ENCODE results near the gene IGFBP3. TPM values are rescaled to one million over a fixed set of nuclear protein-coding genes. Genes with fewer than 3 reads are reported as not detected.

Gene IGFBP3
- total and polyA plus RNA-seq, 2 of the 13 experiments (the other 11 are each of a cell fraction or from before 2014, with no cell fraction given), result 57.5 TPM; not detected in 1

DNA sequence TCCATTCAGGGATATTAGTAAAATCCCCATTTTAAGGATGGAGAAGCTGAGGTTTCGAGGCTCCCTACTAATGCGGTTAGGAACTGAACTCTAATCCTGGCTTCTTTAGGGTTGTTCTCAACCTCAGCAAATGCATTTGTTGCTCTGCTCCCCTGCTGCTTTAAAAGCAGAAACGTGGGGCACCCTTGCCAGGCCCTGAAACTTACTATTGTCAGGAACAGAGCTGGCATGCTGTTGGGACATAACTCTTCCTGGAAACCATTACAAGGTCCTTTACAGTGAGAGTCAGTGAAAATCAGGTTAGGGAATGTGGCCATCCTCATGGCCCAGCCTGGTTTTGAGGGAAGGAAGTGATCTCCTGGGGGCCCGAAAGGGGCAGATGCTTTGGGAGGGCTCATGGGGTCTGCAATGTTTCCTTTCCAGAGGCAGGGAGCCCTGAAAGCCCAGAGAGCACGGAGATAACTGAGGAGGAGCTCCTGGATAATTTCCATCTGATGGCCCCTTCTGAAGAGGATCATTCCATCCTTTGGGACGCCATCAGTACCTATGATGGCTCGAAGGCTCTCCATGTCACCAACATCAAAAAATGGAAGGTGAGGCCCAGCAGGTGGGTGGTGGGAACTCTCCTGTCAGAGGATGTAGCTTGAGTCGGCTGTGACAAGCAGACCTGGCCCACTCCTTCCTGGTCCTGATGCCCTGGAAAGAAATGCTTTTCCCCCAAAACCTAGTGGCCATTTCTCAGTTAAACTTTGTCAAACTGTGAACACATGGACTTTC lies 30.8 kb downstream of the IGFBP3 start (continued):
- TF ChIP-seq ZNF138 (CRISPR knock-in tag; IDR thresholded peaks at IDR 0.05; ENCODE audit: low read depth) (peak; percentile 43; the same call in 1 of the 2 replicates), EEA1 (CRISPR knock-in tag; IDR thresholded peaks at IDR 0.05; ENCODE audit: borderline replicate concordance) (no peak), ZNF615 (CRISPR knock-in tag; IDR thresholded peaks at IDR 0.05; ENCODE audit: borderline replicate concordance) (peak; percentile 83; the same call in 1 of the 2 replicates), ZNF207 (IDR thresholded peaks at IDR 0.05; ENCODE audit: borderline replicate concordance) (no peak), JARID2 (CRISPR knock-in tag; IDR thresholded peaks at IDR 0.05; ENCODE audit: insufficient replicate concordance) (peak; percentile 6), EED (CRISPR knock-in tag; IDR thresholded peaks at IDR 0.05) (no peak), GABPA (IDR thresholded peaks at IDR 0.05; ENCODE audit: low read depth, low read length) (no peak), GABPA (CRISPR knock-in tag; IDR thresholded peaks at IDR 0.05; ENCODE audit: low read depth) (no peak), KDM3A (CRISPR knock-in tag; IDR thresholded peaks at IDR 0.05; ENCODE audit: low read depth) (no peak; the same call in 1 of the 2 replicates), ZNF543 (CRISPR knock-in tag; IDR thresholded peaks at IDR 0.05) (no peak), ZNF343 (CRISPR knock-in tag; IDR thresholded peaks at IDR 0.05) (no peak), KAT7 (CRISPR knock-in tag; IDR thresholded peaks at IDR 0.05; ENCODE audit: borderline replicate concordance) (peak; percentile 56; the same call in 1 of the 2 replicates), POLR2A (IDR thresholded peaks at IDR 0.05; ENCODE audit: insufficient read depth in 1 of 2, low read depth in 2 of 2, low read length in 2 of 2) (peak in 1 of 2 experiments; percentile 0; a peak in 1 of 4 replicates), TGIF2 (CRISPR knock-in tag; IDR thresholded peaks at IDR 0.05) (no peak), ZNF501 (CRISPR knock-in tag; IDR thresholded peaks at IDR 0.05) (peak; percentile 92), ZBTB3 (CRISPR knock-in tag; IDR thresholded peaks at IDR 0.05; ENCODE audit: borderline replicate concordance, low read depth) (peak; percentile 27), ZNF772 (CRISPR knock-in tag; IDR thresholded peaks at IDR 0.05) (peak; percentile 31; the same call in 1 of the 2 replicates), KLF6 (CRISPR knock-in tag; IDR thresholded peaks at IDR 0.05) (peak; percentile 54; the same call in 1 of the 2 replicates), ZFP36L1 (CRISPR knock-in tag; IDR thresholded peaks at IDR 0.05) (peak; percentile 61; the same call in 1 of the 2 replicates)
- TF ChIP-seq, protein P1, sequence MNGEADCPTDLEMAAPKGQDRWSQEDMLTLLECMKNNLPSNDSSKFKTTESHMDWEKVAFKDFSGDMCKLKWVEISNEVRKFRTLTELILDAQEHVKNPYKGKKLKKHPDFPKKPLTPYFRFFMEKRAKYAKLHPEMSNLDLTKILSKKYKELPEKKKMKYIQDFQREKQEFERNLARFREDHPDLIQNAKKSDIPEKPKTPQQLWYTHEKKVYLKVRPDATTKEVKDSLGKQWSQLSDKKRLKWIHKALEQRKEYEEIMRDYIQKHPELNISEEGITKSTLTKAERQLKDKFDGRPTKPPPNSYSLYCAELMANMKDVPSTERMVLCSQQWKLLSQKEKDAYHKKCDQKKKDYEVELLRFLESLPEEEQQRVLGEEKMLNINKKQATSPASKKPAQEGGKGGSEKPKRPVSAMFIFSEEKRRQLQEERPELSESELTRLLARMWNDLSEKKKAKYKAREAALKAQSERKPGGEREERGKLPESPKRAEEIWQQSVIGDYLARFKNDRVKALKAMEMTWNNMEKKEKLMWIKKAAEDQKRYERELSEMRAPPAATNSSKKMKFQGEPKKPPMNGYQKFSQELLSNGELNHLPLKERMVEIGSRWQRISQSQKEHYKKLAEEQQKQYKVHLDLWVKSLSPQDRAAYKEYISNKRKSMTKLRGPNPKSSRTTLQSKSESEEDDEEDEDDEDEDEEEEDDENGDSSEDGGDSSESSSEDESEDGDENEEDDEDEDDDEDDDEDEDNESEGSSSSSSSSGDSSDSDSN (CRISPR knock-in tag; IDR thresholded peaks at IDR 0.05), result peak; percentile 59
- TF ChIP-seq, protein P2, sequence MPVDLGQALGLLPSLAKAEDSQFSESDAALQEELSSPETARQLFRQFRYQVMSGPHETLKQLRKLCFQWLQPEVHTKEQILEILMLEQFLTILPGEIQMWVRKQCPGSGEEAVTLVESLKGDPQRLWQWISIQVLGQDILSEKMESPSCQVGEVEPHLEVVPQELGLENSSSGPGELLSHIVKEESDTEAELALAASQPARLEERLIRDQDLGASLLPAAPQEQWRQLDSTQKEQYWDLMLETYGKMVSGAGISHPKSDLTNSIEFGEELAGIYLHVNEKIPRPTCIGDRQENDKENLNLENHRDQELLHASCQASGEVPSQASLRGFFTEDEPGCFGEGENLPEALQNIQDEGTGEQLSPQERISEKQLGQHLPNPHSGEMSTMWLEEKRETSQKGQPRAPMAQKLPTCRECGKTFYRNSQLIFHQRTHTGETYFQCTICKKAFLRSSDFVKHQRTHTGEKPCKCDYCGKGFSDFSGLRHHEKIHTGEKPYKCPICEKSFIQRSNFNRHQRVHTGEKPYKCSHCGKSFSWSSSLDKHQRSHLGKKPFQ (CRISPR knock-in tag; IDR thresholded peaks at IDR 0.05; ENCODE audit: insufficient replicate concordance), result peak; percentile 17
- TF ChIP-seq, protein P3, sequence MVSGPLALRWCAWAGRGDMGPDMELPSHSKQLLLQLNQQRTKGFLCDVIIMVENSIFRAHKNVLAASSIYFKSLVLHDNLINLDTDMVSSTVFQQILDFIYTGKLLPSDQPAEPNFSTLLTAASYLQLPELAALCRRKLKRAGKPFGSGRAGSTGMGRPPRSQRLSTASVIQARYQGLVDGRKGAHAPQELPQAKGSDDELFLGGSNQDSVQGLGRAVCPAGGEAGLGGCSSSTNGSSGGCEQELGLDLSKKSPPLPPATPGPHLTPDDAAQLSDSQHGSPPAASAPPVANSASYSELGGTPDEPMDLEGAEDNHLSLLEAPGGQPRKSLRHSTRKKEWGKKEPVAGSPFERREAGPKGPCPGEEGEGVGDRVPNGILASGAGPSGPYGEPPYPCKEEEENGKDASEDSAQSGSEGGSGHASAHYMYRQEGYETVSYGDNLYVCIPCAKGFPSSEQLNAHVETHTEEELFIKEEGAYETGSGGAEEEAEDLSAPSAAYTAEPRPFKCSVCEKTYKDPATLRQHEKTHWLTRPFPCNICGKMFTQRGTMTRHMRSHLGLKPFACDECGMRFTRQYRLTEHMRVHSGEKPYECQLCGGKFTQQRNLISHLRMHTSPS (CRISPR knock-in tag; IDR thresholded peaks at IDR 0.05; ENCODE audit: low read depth), result no peak
- TF ChIP-seq, protein P4, sequence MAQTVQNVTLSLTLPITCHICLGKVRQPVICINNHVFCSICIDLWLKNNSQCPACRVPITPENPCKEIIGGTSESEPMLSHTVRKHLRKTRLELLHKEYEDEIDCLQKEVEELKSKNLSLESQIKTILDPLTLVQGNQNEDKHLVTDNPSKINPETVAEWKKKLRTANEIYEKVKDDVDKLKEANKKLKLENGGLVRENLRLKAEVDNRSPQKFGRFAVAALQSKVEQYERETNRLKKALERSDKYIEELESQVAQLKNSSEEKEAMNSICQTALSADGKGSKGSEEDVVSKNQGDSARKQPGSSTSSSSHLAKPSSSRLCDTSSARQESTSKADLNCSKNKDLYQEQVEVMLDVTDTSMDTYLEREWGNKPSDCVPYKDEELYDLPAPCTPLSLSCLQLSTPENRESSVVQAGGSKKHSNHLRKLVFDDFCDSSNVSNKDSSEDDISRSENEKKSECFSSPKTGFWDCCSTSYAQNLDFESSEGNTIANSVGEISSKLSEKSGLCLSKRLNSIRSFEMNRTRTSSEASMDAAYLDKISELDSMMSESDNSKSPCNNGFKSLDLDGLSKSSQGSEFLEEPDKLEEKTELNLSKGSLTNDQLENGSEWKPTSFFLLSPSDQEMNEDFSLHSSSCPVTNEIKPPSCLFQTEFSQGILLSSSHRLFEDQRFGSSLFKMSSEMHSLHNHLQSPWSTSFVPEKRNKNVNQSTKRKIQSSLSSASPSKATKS (CRISPR knock-in tag; IDR thresholded peaks at IDR 0.05), result peak; percentile 66

All from HepG2 (cell line).